Body of pancreas (tissue), 4 donors: ENCODE measurements around the gene KCNJ14.

Experiments
- POLR2A ChIP-seq, 3 donors: fragments of 450-650 bp; IDR thresholded peaks; one replicate each; pipeline ENCODE4 v1.6.1; 2016; ENCODE audit warnings: antibody characterized with exemption in 3 of 3, mild to moderate bottlenecking in 2 of 3
- TF ChIP-seq, protein P1 (sequence below), 7 experiments: fragments of 450-650 bp in 4 of 7; fragments of 200-600 bp in 3 of 7; sonication (generic) in 3 of 7; IDR thresholded peaks; one replicate each; pipeline ENCODE4 v1.5.1; 2016 to 2019; ENCODE audit warnings: antibody characterized with exemption in 7 of 7

DNA sequence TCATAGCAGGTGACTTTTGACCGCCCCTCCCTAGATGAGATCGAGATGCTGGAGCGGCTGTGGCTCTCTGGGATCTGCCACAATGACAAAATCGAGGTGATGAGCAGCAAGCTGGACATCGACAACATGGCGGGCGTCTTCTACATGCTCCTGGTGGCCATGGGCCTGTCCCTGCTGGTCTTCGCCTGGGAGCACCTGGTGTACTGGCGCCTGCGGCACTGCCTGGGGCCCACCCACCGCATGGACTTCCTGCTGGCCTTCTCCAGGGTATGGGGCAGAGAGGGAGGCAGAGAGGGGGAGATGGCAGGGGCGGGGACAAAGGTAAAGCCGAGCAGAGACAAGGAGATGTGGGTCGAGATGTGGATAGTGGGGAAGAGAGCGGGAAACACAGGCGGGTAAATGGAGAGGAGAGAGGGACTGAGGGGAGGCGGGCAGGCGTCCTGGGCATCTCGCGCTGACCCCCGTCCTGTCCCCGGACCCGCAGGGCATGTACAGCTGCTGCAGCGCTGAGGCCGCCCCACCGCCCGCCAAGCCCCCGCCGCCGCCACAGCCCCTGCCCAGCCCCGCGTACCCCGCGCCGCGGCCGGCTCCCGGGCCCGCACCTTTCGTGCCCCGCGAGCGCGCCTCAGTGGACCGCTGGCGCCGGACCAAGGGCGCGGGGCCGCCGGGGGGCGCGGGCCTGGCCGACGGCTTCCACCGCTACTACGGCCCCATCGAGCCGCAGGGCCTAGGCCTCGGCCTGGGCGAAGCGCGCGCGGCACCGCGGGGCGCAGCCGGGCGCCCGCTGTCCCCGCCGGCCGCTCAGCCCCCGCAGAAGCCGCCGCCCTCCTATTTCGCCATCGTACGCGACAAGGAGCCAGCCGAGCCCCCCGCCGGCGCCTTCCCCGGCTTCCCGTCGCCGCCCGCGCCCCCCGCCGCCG is 13.0 kb upstream of the KCNJ14 start:
- TF ChIP-seq, protein P1, sequence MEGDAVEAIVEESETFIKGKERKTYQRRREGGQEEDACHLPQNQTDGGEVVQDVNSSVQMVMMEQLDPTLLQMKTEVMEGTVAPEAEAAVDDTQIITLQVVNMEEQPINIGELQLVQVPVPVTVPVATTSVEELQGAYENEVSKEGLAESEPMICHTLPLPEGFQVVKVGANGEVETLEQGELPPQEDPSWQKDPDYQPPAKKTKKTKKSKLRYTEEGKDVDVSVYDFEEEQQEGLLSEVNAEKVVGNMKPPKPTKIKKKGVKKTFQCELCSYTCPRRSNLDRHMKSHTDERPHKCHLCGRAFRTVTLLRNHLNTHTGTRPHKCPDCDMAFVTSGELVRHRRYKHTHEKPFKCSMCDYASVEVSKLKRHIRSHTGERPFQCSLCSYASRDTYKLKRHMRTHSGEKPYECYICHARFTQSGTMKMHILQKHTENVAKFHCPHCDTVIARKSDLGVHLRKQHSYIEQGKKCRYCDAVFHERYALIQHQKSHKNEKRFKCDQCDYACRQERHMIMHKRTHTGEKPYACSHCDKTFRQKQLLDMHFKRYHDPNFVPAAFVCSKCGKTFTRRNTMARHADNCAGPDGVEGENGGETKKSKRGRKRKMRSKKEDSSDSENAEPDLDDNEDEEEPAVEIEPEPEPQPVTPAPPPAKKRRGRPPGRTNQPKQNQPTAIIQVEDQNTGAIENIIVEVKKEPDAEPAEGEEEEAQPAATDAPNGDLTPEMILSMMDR (IDR thresholded peaks at IDR 0.05), result no peak
- no peak for TF ChIP-seq POLR2A (IDR thresholded peaks at IDR 0.05)
